ENCODE results near the gene SH3GL3.

Gene SH3GL3, protein sequence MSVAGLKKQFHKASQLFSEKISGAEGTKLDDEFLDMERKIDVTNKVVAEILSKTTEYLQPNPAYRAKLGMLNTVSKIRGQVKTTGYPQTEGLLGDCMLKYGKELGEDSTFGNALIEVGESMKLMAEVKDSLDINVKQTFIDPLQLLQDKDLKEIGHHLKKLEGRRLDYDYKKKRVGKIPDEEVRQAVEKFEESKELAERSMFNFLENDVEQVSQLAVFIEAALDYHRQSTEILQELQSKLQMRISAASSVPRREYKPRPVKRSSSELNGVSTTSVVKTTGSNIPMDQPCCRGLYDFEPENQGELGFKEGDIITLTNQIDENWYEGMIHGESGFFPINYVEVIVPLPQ

GRCh38 chr15:83446904-83447709, at the start of gene SH3GL3:
Gene SH3GL3, plus strand, starts transcription at chr15:83447341. Its CDS starts 193 bp downstream, at chr15:83447534.
- peak within 1 kb of the TSS; percentile 79 for H3K4me3 ChIP-seq (ENCODE audit: low read depth, low read length)
- H3K27ac ChIP-seq (ENCODE audit: extremely low read depth, low read depth, low read length), result peak within 1 kb of the TSS; percentile 73
- no peaks in the 10 kb centered on the region for H3K9me3 ChIP-seq (ENCODE audit: control insufficient read depth, insufficient read depth, low read depth, low read length)
- no peaks in the 10 kb centered on the region for H3K36me3 ChIP-seq (ENCODE audit: control insufficient read depth in 2 of 2, insufficient read depth in 1 of 2, low read length in 2 of 2)
- H3K4me1 ChIP-seq (ENCODE audit: control insufficient read depth, insufficient read depth, low read length), result peaks cover 20% of the 10 kb centered on the region
- POLR2A ChIA-PET, result interaction anchor here (0.7 to 1.5 kb wide), 4 partner anchors 32 to 118 kb away, joined by 3 to 4 read pairs (median 3); no protein-coding TSS in a partner anchor
- CTCF ChIA-PET, result interaction anchor here (0.6 to 8.9 kb wide), 22 partner anchors 10 to 1600 kb away, joined by 3 to 168 read pairs (median 6); no protein-coding TSS in a partner anchor
- no peak for TF ChIP-seq SCRT1 (tag by site-specific recombination; IDR thresholded peaks at IDR 0.05; ENCODE audit: borderline replicate concordance)
- TF ChIP-seq ZNF623 (tag by site-specific recombination; IDR thresholded peaks at IDR 0.05), result no peak
- TF ChIP-seq, protein P1, sequence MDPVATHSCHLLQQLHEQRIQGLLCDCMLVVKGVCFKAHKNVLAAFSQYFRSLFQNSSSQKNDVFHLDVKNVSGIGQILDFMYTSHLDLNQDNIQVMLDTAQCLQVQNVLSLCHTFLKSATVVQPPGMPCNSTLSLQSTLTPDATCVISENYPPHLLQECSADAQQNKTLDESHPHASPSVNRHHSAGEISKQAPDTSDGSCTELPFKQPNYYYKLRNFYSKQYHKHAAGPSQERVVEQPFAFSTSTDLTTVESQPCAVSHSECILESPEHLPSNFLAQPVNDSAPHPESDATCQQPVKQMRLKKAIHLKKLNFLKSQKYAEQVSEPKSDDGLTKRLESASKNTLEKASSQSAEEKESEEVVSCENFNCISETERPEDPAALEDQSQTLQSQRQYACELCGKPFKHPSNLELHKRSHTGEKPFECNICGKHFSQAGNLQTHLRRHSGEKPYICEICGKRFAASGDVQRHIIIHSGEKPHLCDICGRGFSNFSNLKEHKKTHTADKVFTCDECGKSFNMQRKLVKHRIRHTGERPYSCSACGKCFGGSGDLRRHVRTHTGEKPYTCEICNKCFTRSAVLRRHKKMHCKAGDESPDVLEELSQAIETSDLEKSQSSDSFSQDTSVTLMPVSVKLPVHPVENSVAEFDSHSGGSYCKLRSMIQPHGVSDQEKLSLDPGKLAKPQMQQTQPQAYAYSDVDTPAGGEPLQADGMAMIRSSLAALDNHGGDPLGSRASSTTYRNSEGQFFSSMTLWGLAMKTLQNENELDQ (tag by site-specific recombination; IDR thresholded peaks at IDR 0.05; ENCODE audit: low read depth), result no peak
- no peak for TF ChIP-seq ZBTB20 (tag by site-specific recombination; IDR thresholded peaks at IDR 0.05)
- TF ChIP-seq ZNF621 (tag by site-specific recombination; IDR thresholded peaks at IDR 0.05), result no peak
- TF ChIP-seq HOXD13 (CRISPR knock-in tag; IDR thresholded peaks at IDR 0.05; ENCODE audit: borderline replicate concordance), result no peak
- TF ChIP-seq, protein P2, sequence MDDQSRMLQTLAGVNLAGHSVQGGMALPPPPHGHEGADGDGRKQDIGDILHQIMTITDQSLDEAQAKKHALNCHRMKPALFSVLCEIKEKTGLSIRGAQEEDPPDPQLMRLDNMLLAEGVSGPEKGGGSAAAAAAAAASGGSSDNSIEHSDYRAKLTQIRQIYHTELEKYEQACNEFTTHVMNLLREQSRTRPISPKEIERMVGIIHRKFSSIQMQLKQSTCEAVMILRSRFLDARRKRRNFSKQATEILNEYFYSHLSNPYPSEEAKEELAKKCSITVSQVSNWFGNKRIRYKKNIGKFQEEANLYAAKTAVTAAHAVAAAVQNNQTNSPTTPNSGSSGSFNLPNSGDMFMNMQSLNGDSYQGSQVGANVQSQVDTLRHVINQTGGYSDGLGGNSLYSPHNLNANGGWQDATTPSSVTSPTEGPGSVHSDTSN (CRISPR knock-in tag; IDR thresholded peaks at IDR 0.05), result no peak; the same call in 1 of the 2 replicates
- no peak for TF ChIP-seq ZNF214 (tag by site-specific recombination; IDR thresholded peaks at IDR 0.05; ENCODE audit: borderline replicate concordance)
- no peak for TF ChIP-seq SETDB1 (IDR thresholded peaks at IDR 0.05; ENCODE audit: insufficient read length, low read length)
- peak; percentile 50 for TF ChIP-seq SP7 (tag by site-specific recombination; IDR thresholded peaks at IDR 0.05)
- TF ChIP-seq ZNF302 (tag by site-specific recombination; IDR thresholded peaks at IDR 0.05; ENCODE audit: low read depth), result no peak
- peak; percentile 82 for TF ChIP-seq ZBTB44 (tag by site-specific recombination; IDR thresholded peaks at IDR 0.05)
- no peak for TF ChIP-seq ZNF121 (tag by site-specific recombination; IDR thresholded peaks at IDR 0.05)
- TF ChIP-seq ZNF654 (tag by site-specific recombination; IDR thresholded peaks at IDR 0.05; ENCODE audit: low read depth), result no peak
- TF ChIP-seq EGR2 (tag by site-specific recombination; IDR thresholded peaks at IDR 0.05; ENCODE audit: low read depth), result peak; percentile 63
- TF ChIP-seq ZNF48 (tag by site-specific recombination; IDR thresholded peaks at IDR 0.05), result no peak
- no peak for TF ChIP-seq KLF16 (tag by site-specific recombination; IDR thresholded peaks at IDR 0.05)
- TF ChIP-seq HOXA7 (CRISPR knock-in tag; IDR thresholded peaks at IDR 0.05; ENCODE audit: borderline replicate concordance), result no peak
- no peak for TF ChIP-seq ZNF416 (tag by site-specific recombination; IDR thresholded peaks at IDR 0.05)
- TF ChIP-seq ZFP69B (tag by site-specific recombination; IDR thresholded peaks at IDR 0.05), result no peak
- TF ChIP-seq ZNF23 (tag by site-specific recombination; IDR thresholded peaks at IDR 0.05; ENCODE audit: borderline replicate concordance), result no peak
- TF ChIP-seq ZNF776 (tag by site-specific recombination; IDR thresholded peaks at IDR 0.05; ENCODE audit: borderline replicate concordance), result no peak
- no peak for TF ChIP-seq ZNF114 (tag by site-specific recombination; IDR thresholded peaks at IDR 0.05)
- TF ChIP-seq ZNF133 (tag by site-specific recombination; IDR thresholded peaks at IDR 0.05), result no peak
- TF ChIP-seq ZNF280C (tag by site-specific recombination; IDR thresholded peaks at IDR 0.05), result no peak
- peak; percentile 46 for TF ChIP-seq ZNF335 (tag by site-specific recombination; conservative IDR thresholded peaks at IDR 0.05)
- no peak for TF ChIP-seq ZNF521 (tag by site-specific recombination; IDR thresholded peaks at IDR 0.05)
- TF ChIP-seq ZBTB7A (tag by site-specific recombination; IDR thresholded peaks at IDR 0.05; ENCODE audit: low read depth), result no peak
